GM19328 (cell line): ENCODE results near the gene CTPS1.

Experiments used
- ATAC-seq: cut with Tn5 transposase; IDR thresholded peaks from one replicate; pipeline ENCODE4 v1.9.1; 2021; ENCODE audit warnings: mild to moderate bottlenecking, moderate library complexity; ENCODE audit not compliant: unreplicated experiment

Gene CTPS1

GRCh38 chr1:40965531-40965930, 14.0 kb upstream of the CTPS1 start:
- no peak for ATAC-seq

- no peak for ATAC-seq
These were observed 13.1 kb upstream of the CTPS1 start for GRCh38 chr1:40966417-40966816.

GRCh38 chr1:40969445-40969844, 10.1 kb upstream of the CTPS1 start:
- no peak for ATAC-seq

- ATAC-seq, result no peak
These were observed 7.5 kb upstream of the CTPS1 start for GRCh38 chr1:40971966-40972365.

- no peak for ATAC-seq
These were observed 5.6 kb upstream of the CTPS1 start for GRCh38 chr1:40973912-40974311.

GRCh38 chr1:40974945-40975344, 4.6 kb upstream of the CTPS1 start:
- no peak for ATAC-seq

- ATAC-seq, result no peak
These were observed 2.4 kb upstream of the CTPS1 start for GRCh38 chr1:40976952-40977690.

GRCh38 chr1:40977716-40978115, 1.8 kb upstream of the CTPS1 start:
- no peak for ATAC-seq

- no peak for ATAC-seq
These were observed 633 bp upstream of the CTPS1 start for GRCh38 chr1:40978886-40979240.

- peak; percentile 10 for ATAC-seq
These were observed 564 bp downstream of the CTPS1 start for GRCh38 chr1:40980068-40980452.

- no peak for ATAC-seq
These were observed 1.1 kb downstream of the CTPS1 start for GRCh38 chr1:40980453-40981121.

GRCh38 chr1:40981691-40982448, 2.4 kb downstream of the CTPS1 start:
- ATAC-seq, result no peak

- ATAC-seq, result no peak
These were observed 3.2 kb downstream of the CTPS1 start for GRCh38 chr1:40982721-40983120.

GRCh38 chr1:40983286-40983685, 3.8 kb downstream of the CTPS1 start:
- no peak for ATAC-seq

- no peak for ATAC-seq
These were observed 4.6 kb downstream of the CTPS1 start for GRCh38 chr1:40984066-40984465.

- no peak for ATAC-seq
These were observed 5.0 kb downstream of the CTPS1 start for GRCh38 chr1:40984531-40984930.

GRCh38 chr1:40985161-40985560, 5.7 kb downstream of the CTPS1 start:
- ATAC-seq, result no peak

GRCh38 chr1:40985875-40986274, 6.4 kb downstream of the CTPS1 start:
- no peak for ATAC-seq

- no peak for ATAC-seq
These were observed 6.9 kb downstream of the CTPS1 start for GRCh38 chr1:40986328-40986783.

- ATAC-seq, result no peak
These were observed 7.5 kb downstream of the CTPS1 start for GRCh38 chr1:40986956-40987355.

GRCh38 chr1:40987439-40988276, 8.2 kb downstream of the CTPS1 start:
- no peak for ATAC-seq
